WERI-Rb-1 (cell line): ENCODE data around the gene PF4V1.
A peak's percentile ranks its signal among the peaks of the same experiment; 100 is the strongest.

Experiments used
- DNase-seq: peaks from one replicate; pipeline ENCODE4 v3.0.0-alpha.2; 2020
- H3K27ac ChIP-seq: fragments of 250-450 bp; sonication (Bioruptor Pico); 2 replicates; pipeline ENCODE4 v1.5.1; 2020; ENCODE audit warnings: mild to moderate bottlenecking, moderate library complexity
- H3K27me3 ChIP-seq: fragments of 250-450 bp; sonication (Bioruptor Pico); 2 replicates; pipeline ENCODE4 v1.5.1; 2021; ENCODE audit warnings: mild to moderate bottlenecking, low read depth, moderate library complexity; ENCODE audit not compliant: insufficient read depth, severe bottlenecking
- H3K36me3 ChIP-seq: fragments of 250-450 bp; sonication (Bioruptor Pico); 2 replicates; pipeline ENCODE4 v1.5.1; 2020; ENCODE audit warnings: mild to moderate bottlenecking, moderate library complexity
- H3K4me3 ChIP-seq: 2 replicates; pipeline ENCODE4 v1.5.1; 2011; ENCODE audit warnings: low read depth, mild to moderate bottlenecking, control low read depth, low read length
- H3K9me3 ChIP-seq: fragments of 250-450 bp; sonication (Bioruptor Pico); 2 replicates; pipeline ENCODE4 v1.5.1; 2021; ENCODE audit warnings: mild to moderate bottlenecking, moderate library complexity; ENCODE audit not compliant: severe bottlenecking
- TF ChIP-seq, protein P1 (sequence below): IDR thresholded peaks from 2 replicates; pipeline ENCODE4 v1.5.1; 2011; ENCODE audit warnings: low read depth, mild to moderate bottlenecking, control low read depth, inconsistent platforms, low read length

PF4V1 gene

GRCh38 chr4:73831569-73831968, 21.5 kb upstream of the PF4V1 start:
- TF ChIP-seq, protein P1, sequence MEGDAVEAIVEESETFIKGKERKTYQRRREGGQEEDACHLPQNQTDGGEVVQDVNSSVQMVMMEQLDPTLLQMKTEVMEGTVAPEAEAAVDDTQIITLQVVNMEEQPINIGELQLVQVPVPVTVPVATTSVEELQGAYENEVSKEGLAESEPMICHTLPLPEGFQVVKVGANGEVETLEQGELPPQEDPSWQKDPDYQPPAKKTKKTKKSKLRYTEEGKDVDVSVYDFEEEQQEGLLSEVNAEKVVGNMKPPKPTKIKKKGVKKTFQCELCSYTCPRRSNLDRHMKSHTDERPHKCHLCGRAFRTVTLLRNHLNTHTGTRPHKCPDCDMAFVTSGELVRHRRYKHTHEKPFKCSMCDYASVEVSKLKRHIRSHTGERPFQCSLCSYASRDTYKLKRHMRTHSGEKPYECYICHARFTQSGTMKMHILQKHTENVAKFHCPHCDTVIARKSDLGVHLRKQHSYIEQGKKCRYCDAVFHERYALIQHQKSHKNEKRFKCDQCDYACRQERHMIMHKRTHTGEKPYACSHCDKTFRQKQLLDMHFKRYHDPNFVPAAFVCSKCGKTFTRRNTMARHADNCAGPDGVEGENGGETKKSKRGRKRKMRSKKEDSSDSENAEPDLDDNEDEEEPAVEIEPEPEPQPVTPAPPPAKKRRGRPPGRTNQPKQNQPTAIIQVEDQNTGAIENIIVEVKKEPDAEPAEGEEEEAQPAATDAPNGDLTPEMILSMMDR = no peak
- no peaks in the 10 kb centered on the region for H3K36me3 ChIP-seq
- no peaks in the 10 kb centered on the region for H3K27me3 ChIP-seq
- no peak overlapping the region for H3K4me3 ChIP-seq
- H3K9me3 ChIP-seq = no peaks in the 10 kb centered on the region
- DNase-seq = no peak
- H3K27ac ChIP-seq = no peak overlapping the region

GRCh38 chr4:73832651-73833237, 20.4 kb upstream of the PF4V1 start:
- Histone ChIP-seq H3K27ac (no peak overlapping the region), H3K4me3 (no peak overlapping the region), H3K27me3 (no peaks in the 10 kb centered on the region), H3K9me3 (no peaks in the 10 kb centered on the region), H3K36me3 (no peaks in the 10 kb centered on the region)
- TF ChIP-seq, protein P1 = no peak
- DNase-seq = no peak

DNA sequence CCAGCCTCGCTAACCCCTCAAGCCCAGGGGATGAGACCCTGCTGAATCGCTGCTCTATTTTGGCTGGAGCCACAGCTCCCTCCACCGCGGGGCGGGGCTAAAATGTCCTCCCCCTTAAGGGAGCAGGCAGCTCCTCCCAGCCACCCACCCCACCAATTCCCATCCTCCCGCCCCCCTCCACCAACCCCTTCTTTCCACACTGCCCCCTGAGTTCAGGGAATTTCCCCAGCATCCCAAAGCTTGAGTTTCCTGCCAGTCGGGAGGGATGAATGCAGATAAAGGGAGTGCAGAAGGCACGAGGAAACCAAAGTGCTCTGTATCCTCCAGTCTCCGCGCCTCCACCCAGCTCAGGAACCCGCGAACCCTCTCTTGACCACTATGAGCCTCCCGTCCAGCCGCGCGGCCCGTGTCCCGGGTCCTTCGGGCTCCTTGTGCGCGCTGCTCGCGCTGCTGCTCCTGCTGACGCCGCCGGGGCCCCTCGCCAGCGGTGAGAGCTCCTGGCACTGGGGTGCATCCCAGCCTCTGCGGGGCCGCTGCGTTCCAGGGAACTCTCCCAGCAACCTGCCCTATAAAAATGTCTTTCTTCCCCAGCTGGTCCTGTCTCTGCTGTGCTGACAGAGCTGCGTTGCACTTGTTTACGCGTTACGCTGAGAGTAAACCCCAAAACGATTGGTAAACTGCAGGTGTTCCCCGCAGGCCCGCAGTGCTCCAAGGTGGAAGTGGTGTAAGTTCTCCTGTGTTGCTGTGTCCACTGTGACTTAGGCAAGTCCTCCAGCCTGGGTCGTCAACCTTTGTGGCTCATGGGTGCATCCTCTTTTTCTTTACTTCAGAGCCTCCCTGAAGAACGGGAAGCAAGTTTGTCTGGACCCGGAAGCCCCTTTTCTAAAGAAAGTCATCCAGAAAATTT, 16.5 kb upstream of the PF4V1 start, which contains the start of gene CXCL6:
TSS of gene CXCL6 (plus strand) at position 306 of the 907 bp plus-strand sequence. CDS start at position 379, 73 bp downstream.
- Histone ChIP-seq H3K9me3 (no peaks in the 10 kb centered on the region), H3K27ac (no peak within 1 kb of the TSS), H3K4me3 (peak within 1 kb of the TSS; percentile 43), H3K27me3 (no peaks in the 10 kb centered on the region), H3K36me3 (no peaks in the 10 kb centered on the region)
- TF ChIP-seq, protein P1 = no peak
- DNase-seq = peak; percentile 13

DNA sequence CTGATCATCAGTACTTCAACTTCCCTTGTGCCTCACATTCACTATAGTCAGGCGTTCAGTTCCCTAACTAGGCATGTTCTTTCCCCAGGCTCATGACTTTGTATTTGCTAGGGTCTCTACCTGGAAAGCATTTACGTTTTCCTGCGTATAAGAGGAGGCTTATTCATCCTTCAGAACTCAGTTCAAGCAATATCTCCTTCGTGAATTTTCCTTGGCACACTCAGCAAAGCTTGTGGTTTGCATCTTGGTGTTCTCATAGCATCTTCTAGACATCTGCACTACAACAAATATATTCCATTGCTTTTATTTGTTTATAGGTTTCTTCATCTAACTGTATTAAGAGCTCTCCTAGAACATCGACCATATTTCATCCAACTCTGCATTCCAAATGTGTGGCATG, 14.0 kb upstream of the PF4V1 start:
- no peaks in the 10 kb centered on the region for H3K36me3 ChIP-seq
- H3K9me3 ChIP-seq = no peaks in the 10 kb centered on the region
- H3K4me3 ChIP-seq = no peak overlapping the region

GRCh38 chr4:73839715-73840114, 13.4 kb upstream of the PF4V1 start:
- no peaks in the 10 kb centered on the region for H3K27me3 ChIP-seq
- no peak for DNase-seq
- TF ChIP-seq, protein P1 = no peak
- no peak overlapping the region for H3K4me3 ChIP-seq
- H3K27ac ChIP-seq = no peak overlapping the region
- no peaks in the 10 kb centered on the region for H3K36me3 ChIP-seq
- no peaks in the 10 kb centered on the region for H3K9me3 ChIP-seq

More for the DNA sequence above, 14.0 kb upstream of the PF4V1 start:
- TF ChIP-seq, protein P1 = no peak
- Histone ChIP-seq H3K27me3 (no peaks in the 10 kb centered on the region), H3K27ac (no peak overlapping the region)
- DNase-seq = no peak
